Measurements from ENCODE around the gene DNAH11.
"Not testable (repeated sequence)": the region's sequence is repeated elsewhere in the genome, so short reads cannot be mapped to it uniquely, and the experiment has no call there.

Gene DNAH11

DNA sequence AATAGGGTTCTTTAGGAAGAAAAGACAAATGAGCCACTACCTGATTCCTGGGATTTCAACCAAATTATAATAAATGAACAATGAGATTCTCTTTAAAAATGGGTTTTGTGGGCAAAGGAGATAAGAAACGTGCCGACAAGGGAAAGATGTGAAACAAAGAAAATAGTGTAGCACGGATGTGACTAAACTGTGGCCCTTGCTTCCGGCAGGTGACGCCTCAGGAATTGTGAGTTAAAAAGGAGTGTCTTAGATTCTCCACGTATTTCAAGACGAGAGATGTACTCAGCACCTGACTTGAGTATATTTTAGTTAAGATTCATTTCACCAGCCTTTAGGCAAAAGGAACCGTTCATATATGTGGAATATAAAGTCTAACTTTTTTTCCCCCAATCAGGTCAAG, 75.9 kb downstream of the DNAH11 start:
- DNase-seq, result no peak

DNA sequence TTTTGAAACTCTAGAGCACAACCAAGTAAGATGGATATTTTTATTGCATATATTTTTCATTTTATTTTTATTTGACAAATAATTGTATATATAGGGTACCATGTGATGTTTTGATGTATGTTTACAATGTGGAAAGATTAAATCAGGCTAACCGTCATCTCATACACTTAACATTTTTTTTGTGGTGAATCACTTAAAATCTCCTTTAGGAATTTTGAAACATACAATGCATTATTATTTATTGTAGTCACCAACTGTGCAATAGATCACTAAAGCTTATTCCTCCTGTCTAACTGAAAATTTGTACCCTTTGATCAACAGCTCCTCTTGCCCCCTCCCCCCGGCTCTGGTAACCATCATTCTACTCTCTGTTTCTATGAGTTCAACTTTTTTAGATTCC, 77.2 kb downstream of the DNAH11 start:
- no peak for DNase-seq

GRCh38 chr7:21624320-21624719, 81.5 kb downstream of the DNAH11 start:
- DNase-seq, result no peak

GRCh38 chr7:21636694-21637093, 93.9 kb downstream of the DNAH11 start:
- no peak for DNase-seq

GRCh38 chr7:21639206-21639868, 96.5 kb downstream of the DNAH11 start:
- no peak for DNase-seq

DNA sequence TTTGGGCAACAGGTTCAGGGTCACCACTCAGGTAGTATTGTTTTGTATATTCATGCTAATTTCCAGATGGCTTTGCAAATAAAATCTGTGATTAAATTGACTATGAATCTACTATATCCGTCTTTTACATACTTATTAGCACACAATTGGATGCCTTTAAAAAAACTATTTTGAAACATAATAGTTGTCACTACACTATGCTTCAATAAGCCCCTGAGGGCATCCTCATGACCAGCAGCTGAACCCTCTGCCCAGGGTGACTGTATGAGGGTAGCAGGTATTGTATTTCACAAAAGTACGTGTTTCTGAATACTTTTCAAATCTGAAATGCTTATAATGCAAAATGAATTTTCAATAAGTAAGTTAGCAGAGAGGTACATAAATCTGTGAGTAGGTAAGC, 97.3 kb downstream of the DNAH11 start:
- no peak for DNase-seq

- no peak for DNase-seq
These were observed 98.7 kb downstream of the DNAH11 start for GRCh38 chr7:21641546-21641945.

- DNase-seq, result no peak
These were observed 99.6 kb downstream of the DNAH11 start for GRCh38 chr7:21642422-21642821.

- DNase-seq, result no peak
These were observed 108.9 kb downstream of the DNAH11 start for GRCh38 chr7:21651697-21652096.

GRCh38 chr7:21653623-21654022, 110.8 kb downstream of the DNAH11 start:
- DNase-seq, result no peak

DNA sequence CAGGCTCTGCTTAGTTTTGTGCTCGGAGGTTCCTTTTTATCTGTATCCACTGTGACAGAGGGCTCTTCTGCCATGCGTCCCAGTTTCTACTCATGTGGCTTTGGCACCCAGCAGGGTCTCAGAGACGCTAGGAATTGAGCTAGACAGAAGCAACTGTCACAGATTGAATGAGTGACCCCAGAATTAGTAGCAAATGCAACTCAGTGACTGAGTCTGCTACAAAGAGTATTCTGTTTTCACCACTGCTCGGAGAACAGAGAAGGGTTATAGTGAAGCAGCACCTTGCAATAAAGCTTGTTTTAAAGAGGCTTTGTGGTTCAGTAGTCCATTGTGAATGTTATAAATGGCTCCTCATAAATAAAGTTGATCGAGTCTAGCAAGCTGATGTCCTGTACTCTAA, 113.2 kb downstream of the DNAH11 start:
- no peak for DNase-seq

DNA sequence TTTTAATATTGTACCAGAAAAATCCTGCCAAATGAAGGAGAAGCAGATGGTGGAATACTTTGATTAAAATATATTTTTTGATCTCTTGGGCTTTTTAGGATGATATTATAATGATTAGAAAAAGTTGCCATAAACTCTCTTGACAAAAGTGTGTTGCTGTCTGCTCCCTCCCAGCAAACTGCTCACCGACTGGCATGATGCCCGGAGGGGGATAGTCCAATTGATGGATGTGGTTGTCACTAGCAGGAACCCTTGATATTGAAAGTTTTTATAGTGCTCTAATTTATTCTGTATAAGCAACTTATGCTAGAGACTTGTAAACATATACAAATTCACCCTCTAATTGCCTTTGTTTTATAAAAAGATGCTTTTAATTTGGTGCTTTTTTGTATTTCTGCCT, 114.0 kb downstream of the DNAH11 start:
- DNase-seq, result no peak

DNA sequence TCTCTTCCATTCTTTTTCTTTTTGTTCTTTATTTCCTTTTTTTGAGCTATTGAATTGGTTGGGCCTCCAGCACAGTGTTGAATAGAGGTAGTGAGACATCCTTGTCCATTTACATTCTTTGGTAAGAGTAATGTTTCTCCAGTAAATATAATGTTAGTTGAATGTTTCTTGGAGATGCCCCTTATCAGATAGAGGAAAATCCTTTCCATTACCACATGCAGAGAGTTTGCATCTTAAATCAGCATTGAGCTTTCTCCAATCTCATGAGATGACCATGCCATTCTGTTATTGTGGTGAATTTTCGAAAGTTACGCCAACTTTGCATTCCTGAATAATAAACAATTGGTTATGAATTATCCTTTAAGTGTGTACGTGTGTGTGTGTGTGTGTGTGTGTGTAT, 127.7 kb downstream of the DNAH11 start:
- no peak for DNase-seq

- no peak for DNase-seq
These were observed 129.0 kb downstream of the DNAH11 start for GRCh38 chr7:21671859-21672258.

GRCh38 chr7:21675255-21675654, 132.4 kb downstream of the DNAH11 start:
- DNase-seq, result no peak

DNA sequence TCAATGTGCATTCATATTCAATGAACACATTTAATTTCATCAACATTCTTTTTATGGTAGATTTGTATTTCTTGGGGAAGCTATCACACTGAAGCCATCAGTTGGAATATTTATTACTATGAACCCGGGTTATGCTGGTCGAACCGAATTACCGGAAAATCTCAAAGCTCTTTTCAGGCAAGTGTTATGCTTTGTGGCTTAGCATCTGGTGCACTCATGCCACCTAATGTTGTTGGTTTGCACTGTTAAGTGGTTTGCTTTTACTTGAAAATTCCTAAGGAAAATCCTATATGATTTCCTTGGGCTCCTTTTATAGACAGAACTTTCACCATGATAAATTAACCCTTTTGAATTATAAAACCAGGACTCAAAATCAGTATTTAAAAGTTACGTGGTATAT, 147.9 kb downstream of the DNAH11 start:
- no peak for DNase-seq

GRCh38 chr7:21691146-21691545, 148.3 kb downstream of the DNAH11 start:
- not testable (repeated sequence) for DNase-seq

DNA sequence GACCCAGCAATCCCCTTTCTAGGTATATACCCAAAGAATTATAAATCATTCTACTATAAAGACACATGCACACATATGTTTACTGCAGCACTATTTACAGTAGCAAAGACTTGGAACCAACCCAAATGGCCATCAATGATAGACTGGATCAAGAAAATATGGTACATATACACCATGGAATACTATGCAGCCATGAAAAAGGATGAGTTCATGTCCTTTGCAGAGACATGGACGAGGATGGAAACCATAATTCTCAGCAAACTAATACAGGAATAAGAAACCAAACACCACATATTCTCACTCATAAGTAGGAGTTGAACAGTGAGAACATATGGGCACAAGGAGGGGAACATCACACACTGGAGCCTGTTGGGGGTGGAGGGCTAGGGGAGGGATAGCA, 157.7 kb downstream of the DNAH11 start:
- DNase-seq, result not testable (repeated sequence)

- DNase-seq, result no peak
These were observed 159.5 kb downstream of the DNAH11 start for GRCh38 chr7:21702303-21702702.

DNA sequence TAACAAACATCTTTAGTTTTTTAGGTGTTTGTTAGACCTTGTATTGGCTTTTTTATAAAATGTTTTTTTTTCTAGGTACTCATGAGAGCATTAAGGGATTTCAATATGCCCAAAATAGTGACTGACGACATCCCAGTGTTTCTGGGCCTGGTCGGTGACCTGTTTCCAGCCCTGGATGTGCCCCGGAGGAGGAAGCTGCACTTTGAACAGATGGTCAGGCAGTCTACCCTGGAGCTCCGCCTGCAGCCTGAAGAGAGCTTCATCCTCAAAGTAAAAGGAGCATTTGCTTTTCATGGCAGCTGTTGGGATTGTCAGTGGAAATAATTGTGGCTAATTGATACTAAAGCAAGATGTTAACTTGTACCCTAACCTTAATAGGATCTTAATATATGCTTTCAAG, 161.5 kb downstream of the DNAH11 start:
- no peak for DNase-seq

DNA sequence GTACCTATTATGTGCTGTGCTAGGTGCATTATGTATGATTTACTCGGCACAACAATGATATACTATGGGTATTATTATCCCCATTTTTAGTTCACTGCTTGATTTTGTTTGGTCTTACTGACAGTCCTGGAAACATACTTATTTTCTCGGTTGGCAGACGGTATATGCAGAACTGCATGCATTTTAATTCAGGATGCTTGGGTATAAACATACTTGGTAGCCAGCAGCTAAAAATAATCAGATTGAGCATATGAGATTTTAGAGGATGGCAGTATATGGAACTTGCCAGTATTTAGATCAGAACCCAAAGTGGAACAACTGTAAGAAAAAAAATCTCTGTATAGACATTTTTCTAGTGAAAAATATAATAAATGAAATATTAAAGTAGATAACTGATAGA, 163.3 kb downstream of the DNAH11 start:
- no peak for DNase-seq

GRCh38 chr7:21707566-21707965, 164.7 kb downstream of the DNAH11 start:
- no peak for DNase-seq

DNA sequence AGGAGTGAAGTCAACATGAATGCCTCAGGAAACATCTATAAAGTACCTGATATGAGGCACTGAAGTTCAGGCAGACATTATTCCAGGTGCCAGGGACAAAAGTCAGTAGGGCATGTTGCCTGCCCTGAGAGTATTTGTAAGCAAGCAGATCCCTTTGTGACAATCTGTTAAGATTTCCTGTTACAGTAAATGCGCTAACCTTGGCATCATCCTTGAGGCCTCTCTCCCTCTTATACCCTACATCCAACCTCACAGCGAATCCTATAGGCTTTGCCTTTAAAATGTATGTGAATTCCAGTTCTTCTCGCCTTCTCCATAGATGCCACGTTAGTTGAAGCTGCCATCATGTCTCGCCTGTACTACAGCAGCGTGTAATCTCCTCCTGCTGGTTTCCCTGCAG, 165.3 kb downstream of the DNAH11 start:
- DNase-seq, result no peak

- DNase-seq, result no peak
These were observed 174.5 kb downstream of the DNAH11 start for GRCh38 chr7:21717323-21717722.

DNA sequence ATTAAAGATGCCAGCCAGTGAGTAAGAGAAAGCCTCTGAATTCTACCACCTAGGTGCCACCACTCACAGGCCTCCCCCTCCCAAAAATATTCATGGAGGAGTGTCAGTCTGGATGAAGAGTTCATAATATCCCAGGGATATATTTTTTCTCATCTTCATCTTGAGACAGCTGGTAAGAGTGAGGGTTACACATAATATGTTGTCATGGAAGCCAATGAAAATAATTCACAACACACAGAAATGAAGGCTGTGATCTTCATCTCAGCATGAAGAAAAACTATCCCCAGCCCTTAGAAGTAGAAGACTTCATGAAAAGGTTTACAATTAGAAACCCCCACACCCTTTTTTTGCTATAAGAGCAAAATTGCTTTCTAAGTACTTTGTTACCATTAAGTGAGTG, 175.6 kb downstream of the DNAH11 start:
- no peak for DNase-seq

GRCh38 chr7:21719846-21720245, 177.0 kb downstream of the DNAH11 start:
- no peak for DNase-seq
